Cardiac fibroblast (primary cell): ENCODE results near the gene COX6A2.
"Not testable (repeated sequence)": the region's sequence is repeated elsewhere in the genome, so short reads cannot be mapped to it uniquely, and the experiment has no call there.

Source experiments
- DNase-seq, 2 donors: peaks; one replicate each; pipeline versions ENCODE4 v3.0.0 to v3.0.0-alpha.2; 2010; ENCODE audit warnings: low read depth in 2 of 2
- H3K4me3 ChIP-seq, 2 donors: replicated peaks in 1 of 2; 1 replicate in 1 of 2; 2 replicates in 1 of 2; pipeline ENCODE4 v1.5.1; 2011; ENCODE audit warnings: low read depth in 2 of 2, low read length in 2 of 2, mild to moderate bottlenecking in 2 of 2, moderate library complexity in 1 of 2
- TF ChIP-seq, protein P1 (sequence below): IDR thresholded peaks from one replicate; pipeline ENCODE4 v1.5.1; 2011; ENCODE audit warnings: low read depth, mild to moderate bottlenecking, low read length, inconsistent platforms

The COX6A2 gene

DNA sequence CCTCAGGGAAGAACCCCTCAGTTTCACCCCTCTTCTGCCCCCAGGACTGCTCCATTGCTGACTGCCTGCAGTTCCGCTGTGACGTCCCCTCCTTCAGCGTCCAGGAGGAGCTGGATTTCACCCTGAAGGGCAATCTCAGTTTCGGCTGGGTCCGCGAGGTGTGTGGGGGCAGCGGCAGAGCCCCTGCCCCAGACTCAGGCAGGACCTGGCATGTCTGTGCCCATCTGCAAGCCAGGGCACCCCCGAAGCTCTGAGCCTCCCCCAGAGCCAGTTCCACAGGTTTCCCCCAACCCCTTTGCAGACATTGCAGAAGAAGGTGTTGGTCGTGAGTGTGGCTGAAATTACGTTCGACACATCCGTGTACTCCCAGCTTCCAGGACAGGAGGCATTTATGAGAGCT lies 4.4 kb downstream of the COX6A2 start:
- no peak overlapping the region for H3K4me3 ChIP-seq
- no peak for DNase-seq
- TF ChIP-seq, protein P1, sequence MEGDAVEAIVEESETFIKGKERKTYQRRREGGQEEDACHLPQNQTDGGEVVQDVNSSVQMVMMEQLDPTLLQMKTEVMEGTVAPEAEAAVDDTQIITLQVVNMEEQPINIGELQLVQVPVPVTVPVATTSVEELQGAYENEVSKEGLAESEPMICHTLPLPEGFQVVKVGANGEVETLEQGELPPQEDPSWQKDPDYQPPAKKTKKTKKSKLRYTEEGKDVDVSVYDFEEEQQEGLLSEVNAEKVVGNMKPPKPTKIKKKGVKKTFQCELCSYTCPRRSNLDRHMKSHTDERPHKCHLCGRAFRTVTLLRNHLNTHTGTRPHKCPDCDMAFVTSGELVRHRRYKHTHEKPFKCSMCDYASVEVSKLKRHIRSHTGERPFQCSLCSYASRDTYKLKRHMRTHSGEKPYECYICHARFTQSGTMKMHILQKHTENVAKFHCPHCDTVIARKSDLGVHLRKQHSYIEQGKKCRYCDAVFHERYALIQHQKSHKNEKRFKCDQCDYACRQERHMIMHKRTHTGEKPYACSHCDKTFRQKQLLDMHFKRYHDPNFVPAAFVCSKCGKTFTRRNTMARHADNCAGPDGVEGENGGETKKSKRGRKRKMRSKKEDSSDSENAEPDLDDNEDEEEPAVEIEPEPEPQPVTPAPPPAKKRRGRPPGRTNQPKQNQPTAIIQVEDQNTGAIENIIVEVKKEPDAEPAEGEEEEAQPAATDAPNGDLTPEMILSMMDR, result no peak

DNA sequence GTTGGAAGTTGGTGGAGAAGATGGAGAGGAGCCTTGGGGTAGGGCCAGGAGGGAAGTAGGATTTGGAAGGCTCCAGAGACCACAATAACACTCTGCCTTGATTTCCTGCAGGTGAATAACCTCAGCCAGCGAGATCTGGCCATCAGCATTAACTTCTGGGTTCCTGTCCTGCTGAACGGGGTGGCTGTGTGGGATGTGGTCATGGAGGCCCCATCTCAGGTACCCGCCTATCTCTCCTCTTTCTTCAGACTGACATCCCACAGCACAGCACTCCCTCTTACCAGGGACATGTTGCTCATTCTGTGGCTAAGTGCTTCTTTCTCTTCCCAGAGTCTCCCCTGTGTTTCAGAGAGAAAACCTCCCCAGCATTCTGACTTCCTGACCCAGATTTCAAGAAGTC lies 4.9 kb downstream of the COX6A2 start:
- DNase-seq, result no peak
- TF ChIP-seq, protein P1, result no peak

DNA sequence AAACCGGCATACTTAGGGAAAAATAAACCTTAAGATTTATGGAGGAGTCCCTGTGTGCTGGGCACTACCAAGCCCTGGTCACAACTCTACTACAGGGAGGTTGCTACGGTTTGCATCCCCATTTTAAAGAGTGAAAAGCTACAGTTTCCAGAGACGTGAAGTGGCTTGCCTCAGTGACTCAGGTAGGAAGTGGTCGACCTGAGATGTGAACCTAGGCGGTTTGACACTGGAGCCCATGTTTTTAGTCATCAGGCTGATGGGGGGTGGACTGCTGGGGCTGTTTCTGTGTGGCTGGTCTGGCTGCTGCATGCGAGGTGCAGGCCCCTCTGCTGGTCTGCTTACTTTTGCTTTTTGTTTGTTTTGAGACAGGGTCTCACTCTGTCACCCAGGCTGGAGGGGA lies 6.6 kb downstream of the COX6A2 start:
- H3K4me3 ChIP-seq, result no peak overlapping the region
- TF ChIP-seq, protein P1, result no peak
- no peak for DNase-seq

More for the DNA sequence above, 4.9 kb downstream of the COX6A2 start:
- H3K4me3 ChIP-seq, result no peak overlapping the region

DNA sequence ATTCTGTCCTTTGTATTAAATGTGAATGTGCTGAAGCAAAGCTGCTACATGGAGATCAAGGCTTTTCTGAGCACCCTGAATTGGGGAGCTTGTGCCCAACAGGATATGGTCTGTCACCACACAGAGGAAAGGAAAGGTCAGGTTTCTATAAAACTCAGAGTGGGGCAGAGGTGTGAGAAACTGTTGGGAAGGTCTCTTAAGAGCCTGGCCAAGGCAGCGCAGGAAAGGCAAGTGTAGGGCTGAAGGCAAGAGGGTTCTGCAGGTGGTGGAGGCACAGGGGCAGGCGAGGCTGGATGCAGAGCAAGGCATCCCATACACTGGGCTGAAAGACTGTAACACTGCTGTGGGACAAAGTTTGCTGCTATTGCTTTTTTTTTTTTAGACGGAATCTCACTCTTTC lies 8.1 kb downstream of the COX6A2 start:
- DNase-seq, result no peak
- H3K4me3 ChIP-seq, result no peak overlapping the region
- TF ChIP-seq, protein P1, result no peak

DNA sequence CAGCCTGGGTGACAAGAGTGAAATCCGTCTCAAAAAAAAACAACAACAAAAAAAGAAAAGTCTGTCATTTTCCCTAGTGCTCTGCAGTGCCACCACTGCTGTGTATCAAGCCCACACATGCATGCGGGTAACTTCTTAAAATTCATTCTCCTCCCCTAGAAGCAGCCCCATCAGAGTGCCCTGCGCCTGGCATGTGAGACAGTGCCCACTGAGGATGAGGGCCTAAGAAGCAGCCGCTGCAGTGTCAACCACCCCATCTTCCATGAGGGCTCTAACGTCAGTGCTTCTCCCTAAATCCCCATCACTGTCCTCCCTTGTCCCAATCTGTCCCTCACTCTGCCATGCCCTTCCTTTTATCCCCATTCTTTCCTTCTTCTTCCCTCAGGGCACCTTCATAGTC lies 10.2 kb downstream of the COX6A2 start:
- TF ChIP-seq, protein P1, result no peak
- DNase-seq, result no peak
- H3K4me3 ChIP-seq, result no peak overlapping the region

DNA sequence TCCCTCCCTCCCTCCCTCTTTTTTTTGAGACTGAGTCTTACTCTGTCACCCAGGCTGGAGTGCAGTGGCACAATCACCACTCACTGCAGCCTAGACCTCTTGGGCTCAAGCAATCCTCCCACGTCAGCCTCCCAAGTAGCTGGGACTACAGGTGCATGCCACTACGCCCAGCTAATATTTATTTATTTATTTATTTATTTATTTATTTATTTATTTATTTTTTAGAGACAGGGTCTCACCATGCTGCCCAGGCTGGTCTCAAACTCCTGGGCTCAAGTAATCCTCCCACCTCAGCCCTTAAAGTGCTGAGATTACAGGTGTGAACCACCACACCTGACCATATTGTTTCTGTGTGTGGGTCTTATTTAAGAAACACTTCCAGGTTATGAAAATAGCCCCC lies 11.1 kb downstream of the COX6A2 start:
- not testable (repeated sequence) for DNase-seq, H3K4me3 ChIP-seq

DNA sequence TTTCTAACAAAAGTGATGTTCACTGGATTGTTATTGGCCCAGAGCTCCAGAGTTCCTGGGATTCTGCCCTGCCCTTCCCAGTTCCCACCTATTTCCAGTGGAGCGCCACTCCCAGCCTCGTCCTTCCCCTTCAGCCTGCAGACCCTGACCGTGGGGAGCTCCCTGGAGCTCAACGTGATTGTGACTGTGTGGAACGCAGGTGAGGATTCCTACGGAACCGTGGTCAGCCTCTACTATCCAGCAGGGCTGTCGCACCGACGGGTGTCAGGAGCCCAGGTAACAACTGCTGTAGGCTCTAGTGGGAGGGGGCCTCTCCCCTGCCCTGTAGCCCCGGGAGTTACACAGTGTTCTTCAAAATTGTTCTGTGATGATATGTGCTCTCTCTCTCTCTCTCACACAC lies 11.8 kb downstream of the COX6A2 start:
- H3K4me3 ChIP-seq, result no peak overlapping the region
- TF ChIP-seq, protein P1, result no peak
- no peak for DNase-seq
